ENCODE measurements around the gene NFXL1. TPM values are rescaled to one million over a fixed set of nuclear protein-coding genes. Genes with fewer than 3 reads are reported as not detected.

The NFXL1 gene
- polyA plus RNA-seq, 1 donor (not counting 4 experiments of a cell fraction or from before 2014, with no cell fraction given), result 16.5 TPM

- H3K4me1 ChIP-seq (ENCODE audit: control insufficient read depth, extremely low read depth, insufficient read depth, low read length), result peaks cover under 1% of the 10 kb centered on the region
- no peak overlapping the region for H3K4me3 ChIP-seq (ENCODE audit: control insufficient read depth in 2 of 3, extremely low read depth in 1 of 3, insufficient read depth in 2 of 3, low read depth in 1 of 3, low read length in 3 of 3)
- DNase-seq (ENCODE audit: low read depth, low spot score) (no peak), FAIRE-seq (no peak)
- no peaks in the 10 kb centered on the region for H3K9me3 ChIP-seq (ENCODE audit: control insufficient read depth, low read depth, low read length)
- dilution Hi-C loops (cut with MboI; ENCODE audit: extremely low pct_ligation_motif_present, low sequenced_read_pairs), result no loop called here
- H3K79me2 ChIP-seq (ENCODE audit: control insufficient read depth, insufficient read depth, low read length), result no peaks in the 10 kb centered on the region
- no peak for TF ChIP-seq CTCF (optimal IDR thresholded peaks at IDR 0.05 in 1 of 3, IDR thresholded peaks at IDR 0.05 in 1 of 3, conservative IDR thresholded peaks at IDR 0.05 in 1 of 3; ENCODE audit: extremely low read depth in 1 of 3, insufficient read depth in 2 of 3, low read length in 3 of 3)
- TF ChIP-seq EZH2 (IDR thresholded peaks at IDR 0.05; ENCODE audit: low read length), result no peak
- H3K9ac ChIP-seq (ENCODE audit: control insufficient read depth, extremely low read depth, insufficient read depth, low read length), result no peak overlapping the region
- no peaks in the 10 kb centered on the region for H3K36me3 ChIP-seq (ENCODE audit: control insufficient read depth in 2 of 2, extremely low read depth in 1 of 2, insufficient read depth in 2 of 2, low read length in 2 of 2)
- no peaks in the 10 kb centered on the region for H3K9me1 ChIP-seq (ENCODE audit: control insufficient read depth, extremely low read depth, insufficient read depth, low read length)
- no peak overlapping the region for H2AFZ ChIP-seq (ENCODE audit: control insufficient read depth, low read length)
- no peak overlapping the region for H3K27ac ChIP-seq (ENCODE audit: control insufficient read depth, insufficient read depth, low read length)
- H3K4me2 ChIP-seq (ENCODE audit: control insufficient read depth, extremely low read depth, insufficient read depth, low read depth, low read length), result no peak overlapping the region
- no peaks in the 10 kb centered on the region for H3K27me3 ChIP-seq (ENCODE audit: control insufficient read depth, extremely low read depth, insufficient read depth, low read length)
- H4K20me1 ChIP-seq (ENCODE audit: control insufficient read depth, extremely low read depth, insufficient read depth, low read length), result no peaks in the 10 kb centered on the region
Measured at GRCh38 chr4:47936336-47936735, 22.0 kb upstream of the NFXL1 start.

GRCh38 chr4:47933840-47934239 lies 19.5 kb upstream of the NFXL1 start:
- dilution Hi-C loops (cut with MboI; ENCODE audit: extremely low pct_ligation_motif_present, low sequenced_read_pairs), result no loop called here
- H3K9me3 ChIP-seq (ENCODE audit: control insufficient read depth, low read depth, low read length), result no peaks in the 10 kb centered on the region
- no peaks in the 10 kb centered on the region for H3K9me1 ChIP-seq (ENCODE audit: control insufficient read depth, extremely low read depth, insufficient read depth, low read length)
- no peak overlapping the region for H2AFZ ChIP-seq (ENCODE audit: control insufficient read depth, low read length)
- H3K4me1 ChIP-seq (ENCODE audit: control insufficient read depth, extremely low read depth, insufficient read depth, low read length), result peaks cover 8% of the 10 kb centered on the region
- no peaks in the 10 kb centered on the region for H3K36me3 ChIP-seq (ENCODE audit: control insufficient read depth in 2 of 2, extremely low read depth in 1 of 2, insufficient read depth in 2 of 2, low read length in 2 of 2)
- H3K4me2 ChIP-seq (ENCODE audit: control insufficient read depth, extremely low read depth, insufficient read depth, low read depth, low read length), result no peak overlapping the region
- no peaks in the 10 kb centered on the region for H3K79me2 ChIP-seq (ENCODE audit: control insufficient read depth, insufficient read depth, low read length)
- TF ChIP-seq EZH2 (IDR thresholded peaks at IDR 0.05; ENCODE audit: low read length) (no peak), CTCF (optimal IDR thresholded peaks at IDR 0.05 in 1 of 3, IDR thresholded peaks at IDR 0.05 in 1 of 3, conservative IDR thresholded peaks at IDR 0.05 in 1 of 3; ENCODE audit: extremely low read depth in 1 of 3, insufficient read depth in 2 of 3, low read length in 3 of 3) (peak in 2 of 3 experiments; percentile 32 to 46)
- no peak overlapping the region for H3K27ac ChIP-seq (ENCODE audit: control insufficient read depth, insufficient read depth, low read length)
- no peaks in the 10 kb centered on the region for H4K20me1 ChIP-seq (ENCODE audit: control insufficient read depth, extremely low read depth, insufficient read depth, low read length)
- no peaks in the 10 kb centered on the region for H3K27me3 ChIP-seq (ENCODE audit: control insufficient read depth, extremely low read depth, insufficient read depth, low read length)
- no peak for DNase-seq (ENCODE audit: low read depth, low spot score)
- no peak for FAIRE-seq
- no peak overlapping the region for H3K4me3 ChIP-seq (ENCODE audit: control insufficient read depth in 2 of 3, extremely low read depth in 1 of 3, insufficient read depth in 2 of 3, low read depth in 1 of 3, low read length in 3 of 3)
- H3K9ac ChIP-seq (ENCODE audit: control insufficient read depth, extremely low read depth, insufficient read depth, low read length), result no peak overlapping the region
